Fibroblast of the conjunctiva (primary cell): ENCODE measurements around the gene KIF1B.
A peak's percentile ranks its signal among the peaks of the same experiment; 100 is the strongest.

Source experiments
- DNase-seq: peaks from one replicate; pipeline ENCODE4 v3.0.0-alpha.2; 2010; ENCODE audit warnings: low read depth

KIF1B gene

DNA sequence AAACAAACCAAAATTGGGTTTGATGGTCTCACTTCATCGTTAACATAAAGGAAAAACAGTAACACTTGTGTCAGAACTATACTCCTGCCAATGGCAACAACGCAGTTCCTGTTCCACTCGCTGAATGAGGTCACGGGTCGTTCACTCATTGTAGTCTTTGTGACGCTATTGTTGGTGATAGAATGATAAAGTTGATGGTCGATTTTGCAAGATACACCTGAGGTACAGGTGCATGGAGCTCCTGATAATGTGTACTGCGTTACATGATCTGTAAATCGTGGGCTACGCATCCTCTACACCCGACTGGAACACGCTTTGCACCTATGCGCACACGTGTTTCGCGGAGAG lies 219.5 kb downstream of the KIF1B start:
- no peak for DNase-seq

DNA sequence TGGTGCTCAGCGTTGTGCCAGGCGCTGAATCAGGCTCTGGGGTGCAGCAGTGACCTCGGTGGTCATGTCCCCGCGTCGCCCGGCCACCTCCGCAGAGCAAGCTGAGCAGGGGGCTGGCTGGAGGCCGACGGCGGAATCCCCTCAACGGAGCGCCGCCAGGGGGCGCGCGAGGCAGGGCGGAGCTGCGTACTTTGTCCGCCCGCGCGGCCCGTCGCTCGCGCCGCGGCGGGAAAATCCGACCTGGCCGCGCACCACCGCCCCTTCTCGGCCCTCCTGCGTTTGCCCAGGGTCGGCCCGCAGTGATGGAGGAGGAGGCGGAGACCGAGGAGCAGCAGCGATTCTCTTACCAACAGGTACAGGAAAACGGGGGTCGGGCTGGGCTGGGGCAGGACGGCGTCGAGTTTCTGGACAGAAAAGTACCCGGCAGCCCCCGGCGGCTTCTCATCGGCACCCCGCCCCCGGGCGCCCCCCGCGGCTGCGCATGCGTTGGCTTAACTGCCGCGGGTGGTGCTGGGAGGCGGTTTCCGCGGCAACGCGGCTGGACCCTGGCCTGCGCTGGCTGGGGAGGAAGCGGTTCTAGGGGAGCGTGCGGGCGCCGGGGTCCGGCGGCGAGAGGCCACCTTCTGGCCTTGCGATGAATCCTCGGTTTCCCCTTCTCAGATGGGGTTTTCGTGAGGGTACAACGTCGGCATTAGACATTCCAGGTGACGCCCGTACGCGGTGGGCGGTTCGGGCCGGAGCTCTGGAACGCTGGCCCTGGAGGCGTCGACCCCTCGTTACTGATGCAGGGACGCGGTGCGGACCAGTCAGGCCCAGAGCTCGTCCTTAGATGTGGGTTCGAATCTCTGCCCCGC lies 220.1 kb downstream of the KIF1B start, which contains the start of gene CENPS:
TSS of gene CENPS (plus strand) at position 218 of the 854 bp plus-strand sequence. CDS start at position 303, 85 bp downstream.
- peak; percentile 72 for DNase-seq
